Pancreas (tissue), 10 donors: ENCODE data around the gene FN1. TPM values are rescaled to one million over a fixed set of nuclear protein-coding genes. Genes with fewer than 3 reads are reported as not detected.

ENCODE experiments used
- ATAC-seq, 4 donors: fragments of 200-7000 bp; cut with Tn5 transposase; one replicate each; pipeline versions ENCODE4 v1.8.0 to v1.9.1; 2020; ENCODE audit warnings: mild to moderate bottlenecking in 4 of 4, moderate library complexity in 4 of 4
- DNase-seq, 6 donors: peaks; one replicate each; pipeline ENCODE4 v3.0.0-alpha.2; 2020
- FAIRE-seq: peaks from 2 replicates; lab custom pipeline; 2012; peaks lifted over from hg19 to GRCh38; lab: Jason Lieb, UNC
- H3K27ac ChIP-seq, 4 donors: fragments of 200-600 bp; sonication (generic); 1 replicate in 3 of 4; 2 replicates in 1 of 4; pipeline versions ENCODE4 v1.5.0 to v1.8.0; 2020
- H3K27me3 ChIP-seq, 4 donors: fragments of 200-600 bp; one replicate each; pipeline ENCODE4 v1.8.0; 2021
- H3K36me3 ChIP-seq, 3 donors: fragments of 200-600 bp; sonication (generic) in 1 of 3; one replicate each; pipeline versions ENCODE4 v1.5.0 to v1.8.0; 2020 to 2021
- H3K4me1 ChIP-seq, 3 donors: fragments of 200-600 bp; one replicate each; pipeline ENCODE4 v1.8.0; 2021
- H3K4me3 ChIP-seq, 4 donors: fragments of 200-600 bp; sonication (generic) in 2 of 4; one replicate each; pipeline versions ENCODE4 v1.5.0 to v1.8.0; 2020 to 2021
- H3K9me3 ChIP-seq, 4 donors: fragments of 200-600 bp; one replicate each; pipeline ENCODE4 v1.8.0; 2021
- CTCF ChIP-seq, 4 donors: fragments of 200-600 bp; sonication (generic) in 3 of 4; IDR thresholded peaks; one replicate each; pipeline versions ENCODE4 v1.5.0 to v1.8.0; 2021; ENCODE audit warnings: antibody characterized with exemption in 4 of 4
- WGBS, 2 donors: extraction: QIAGEN DNeasy Blood & Tissue Kit; methylation state at CpG; one replicate each; pipeline ENCODE4 v1.1.7; 2013; 5-methylcytosine and 5-hydroxymethylcytosine counted together
- intact Hi-C, 3 donors: fragments of 100-400 bp; cut with DNase I; formaldehyde crosslinking; loops; one replicate each; pipeline versions ENCODE4 v1.11.1 to v1.14.2; 2022
- polyA plus RNA-seq, 2 donors: library from polyadenylated mRNA; stranded (reverse); fragments of 200-250 nt; gene quantifications; one replicate each; pipeline ENCODE4 v1.2.3, GENCODE V29; 2013
- total RNA-seq, 6 donors: library from RNA; stranded (reverse); fragmentation: NEBNext Ultra II Directional in 4 of 6; extraction: Animal tissue kit (Norgen Biotek cat#: 25700) in 4 of 6; gene quantifications; one replicate each; pipeline versions ENCODE4 v1.2.1 to v1.2.4, GENCODE V29; 2021 to 2023
- donor health status: healthy with polysubstance abuse.
- donor health status: DM: no; HTN: no; CAD: no; lungs with moderate emphysema.
- donor health status: DM: no; HTN: no; CAD: no.
- donor health status: control.
- donor health status: control.
- donor health status: Bipolar disorder and iron deficiency.
- donor health status: DM: yes; HTN: yes; CAD: no.
- donor health status: DM: no; HTN: no; CAD: no.
- donor health status: DM: no; HTN: no; CAD: no.
- donor health status: DM: yes; HTN: yes; CAD: no.

FN1 gene
- total and polyA plus RNA-seq, 8 donors, result 8.9 to 432 (median 18.6) TPM

GRCh38 chr2:215434447-215435279 lies 1.2 kb downstream of the FN1 start:
- Histone ChIP-seq H3K4me3 (peak overlapping the region in 2 of 4 donors; percentile 41 to 54), H3K27ac (no peak overlapping the region), H3K9me3 (no peaks in the 10 kb centered on the region), H3K36me3 (no peaks in the 10 kb centered on the region), H3K4me1 (no peaks in the 10 kb centered on the region), H3K27me3 (no peaks in the 10 kb centered on the region)
- intact Hi-C loops, result no loop called here
- no peak for TF ChIP-seq CTCF (IDR thresholded peaks at IDR 0.05)
- DNase-seq (no peak), FAIRE-seq (no peak), ATAC-seq (no peak)
- 66 to 70% methylated on average over 10 of the region's 10 CpGs for WGBS, 2 donors

- Histone ChIP-seq H3K36me3 (no peaks in the 10 kb centered on the region), H3K27me3 (no peaks in the 10 kb centered on the region), H3K9me3 (no peaks in the 10 kb centered on the region), H3K27ac (no peak overlapping the region), H3K4me3 (no peak overlapping the region), H3K4me1 (no peaks in the 10 kb centered on the region)
- FAIRE-seq (no peak), ATAC-seq (no peak), DNase-seq (no peak)
- intact Hi-C loops, result no loop called here
- no peak for TF ChIP-seq CTCF (IDR thresholded peaks at IDR 0.05)
- WGBS, 2 donors, result 86 to 89% methylated on average over 8 of the region's 8 CpGs
Measured at GRCh38 chr2:215432759-215433594, 2.9 kb downstream of the FN1 start.

- H3K9me3 ChIP-seq, result no peaks in the 10 kb centered on the region
- H3K27ac ChIP-seq, result no peak overlapping the region
- no peak for TF ChIP-seq CTCF (IDR thresholded peaks at IDR 0.05)
- WGBS, 2 donors, result 81 to 83% methylated on average over 7 of the region's 7 CpGs
- no peak for FAIRE-seq
- DNase-seq, result no peak
- H3K4me3 ChIP-seq, result no peak overlapping the region
- intact Hi-C loops, result no loop called here
- no peak for ATAC-seq
- H3K4me1 ChIP-seq, result no peaks in the 10 kb centered on the region
- H3K27me3 ChIP-seq, result no peaks in the 10 kb centered on the region
- no peaks in the 10 kb centered on the region for H3K36me3 ChIP-seq
Measured at GRCh38 chr2:215431778-215432758, 3.8 kb downstream of the FN1 start.

GRCh38 chr2:215431290-215431689 lies 4.6 kb downstream of the FN1 start:
- Histone ChIP-seq H3K4me3 (no peak overlapping the region), H3K4me1 (no peaks in the 10 kb centered on the region), H3K27me3 (no peaks in the 10 kb centered on the region), H3K36me3 (no peaks in the 10 kb centered on the region), H3K27ac (no peak overlapping the region), H3K9me3 (no peaks in the 10 kb centered on the region)
- intact Hi-C loops, result no loop called here
- TF ChIP-seq CTCF (IDR thresholded peaks at IDR 0.05), result no peak
- DNase-seq (no peak), ATAC-seq (no peak), FAIRE-seq (no peak)
- WGBS, 2 donors, result 46 to 48% methylated on average over 2 of the region's 2 CpGs
